Kidney epithelial cell (primary cell): ENCODE data around the gene TSHZ2. TPM values are rescaled to one million over a fixed set of nuclear protein-coding genes. Genes with fewer than 3 reads are reported as not detected.

Experiments used
- DNase-seq: peaks from one replicate; pipeline ENCODE4 v3.0.0-alpha.2; 2010; ENCODE audit warnings: low read depth
- H3K27me3 ChIP-seq: 2 replicates; pipeline ENCODE4 v1.6.0; 2011; ENCODE audit warnings: low read length; ENCODE audit not compliant: control insufficient read depth, insufficient read depth
- H3K36me3 ChIP-seq: 2 replicates; pipeline ENCODE4 v1.5.1; 2011; ENCODE audit warnings: low read length; ENCODE audit not compliant: control insufficient read depth, insufficient read depth
- H3K4me3 ChIP-seq: 2 replicates; pipeline ENCODE4 v1.5.1; 2011; ENCODE audit warnings: low read depth, mild to moderate bottlenecking, control low read depth, low read length
- total RNA-seq: library from RNA; depleted of rRNA; stranded (reverse); fragments of >200 nt; gene quantifications from 2 replicates; pipeline ENCODE4 v1.2.3, GENCODE V29; 2015
- TF ChIP-seq, protein P1 (sequence below): IDR thresholded peaks from 2 replicates; pipeline ENCODE4 v1.5.1; 2011; ENCODE audit warnings: mild to moderate bottlenecking, moderate library complexity, low read length, control low read depth, inconsistent platforms; ENCODE audit not compliant: insufficient read depth, poor library complexity, severe bottlenecking

Gene TSHZ2
- total RNA-seq, 1 donor from 2014 or later: 1.0 TPM

DNA sequence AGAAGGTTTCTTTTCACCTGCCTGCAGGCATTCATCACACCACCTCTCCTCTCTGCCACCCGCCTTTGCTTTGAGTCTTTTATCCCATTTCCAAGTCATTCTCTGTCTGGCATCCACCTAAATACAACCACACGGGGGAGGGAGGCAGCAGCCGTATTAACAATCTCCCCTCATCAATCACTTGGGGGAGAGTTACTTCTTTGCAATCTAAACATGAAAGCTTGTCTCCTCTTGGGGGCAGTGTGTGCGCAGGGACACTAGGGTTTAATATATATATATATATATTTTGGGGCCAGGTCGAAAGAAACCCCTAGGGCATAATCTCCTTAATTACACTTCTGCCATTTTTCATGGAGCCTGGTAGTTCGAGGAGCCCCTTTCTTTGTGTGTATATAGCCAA is 214.5 kb downstream of the TSHZ2 start:
- peaks cover 2% of the 10 kb centered on the region for H3K27me3 ChIP-seq
- H3K4me3 ChIP-seq: no peak overlapping the region
- TF ChIP-seq, protein P1, sequence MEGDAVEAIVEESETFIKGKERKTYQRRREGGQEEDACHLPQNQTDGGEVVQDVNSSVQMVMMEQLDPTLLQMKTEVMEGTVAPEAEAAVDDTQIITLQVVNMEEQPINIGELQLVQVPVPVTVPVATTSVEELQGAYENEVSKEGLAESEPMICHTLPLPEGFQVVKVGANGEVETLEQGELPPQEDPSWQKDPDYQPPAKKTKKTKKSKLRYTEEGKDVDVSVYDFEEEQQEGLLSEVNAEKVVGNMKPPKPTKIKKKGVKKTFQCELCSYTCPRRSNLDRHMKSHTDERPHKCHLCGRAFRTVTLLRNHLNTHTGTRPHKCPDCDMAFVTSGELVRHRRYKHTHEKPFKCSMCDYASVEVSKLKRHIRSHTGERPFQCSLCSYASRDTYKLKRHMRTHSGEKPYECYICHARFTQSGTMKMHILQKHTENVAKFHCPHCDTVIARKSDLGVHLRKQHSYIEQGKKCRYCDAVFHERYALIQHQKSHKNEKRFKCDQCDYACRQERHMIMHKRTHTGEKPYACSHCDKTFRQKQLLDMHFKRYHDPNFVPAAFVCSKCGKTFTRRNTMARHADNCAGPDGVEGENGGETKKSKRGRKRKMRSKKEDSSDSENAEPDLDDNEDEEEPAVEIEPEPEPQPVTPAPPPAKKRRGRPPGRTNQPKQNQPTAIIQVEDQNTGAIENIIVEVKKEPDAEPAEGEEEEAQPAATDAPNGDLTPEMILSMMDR: no peak
- H3K36me3 ChIP-seq: no peaks in the 10 kb centered on the region
- DNase-seq: no peak

DNA sequence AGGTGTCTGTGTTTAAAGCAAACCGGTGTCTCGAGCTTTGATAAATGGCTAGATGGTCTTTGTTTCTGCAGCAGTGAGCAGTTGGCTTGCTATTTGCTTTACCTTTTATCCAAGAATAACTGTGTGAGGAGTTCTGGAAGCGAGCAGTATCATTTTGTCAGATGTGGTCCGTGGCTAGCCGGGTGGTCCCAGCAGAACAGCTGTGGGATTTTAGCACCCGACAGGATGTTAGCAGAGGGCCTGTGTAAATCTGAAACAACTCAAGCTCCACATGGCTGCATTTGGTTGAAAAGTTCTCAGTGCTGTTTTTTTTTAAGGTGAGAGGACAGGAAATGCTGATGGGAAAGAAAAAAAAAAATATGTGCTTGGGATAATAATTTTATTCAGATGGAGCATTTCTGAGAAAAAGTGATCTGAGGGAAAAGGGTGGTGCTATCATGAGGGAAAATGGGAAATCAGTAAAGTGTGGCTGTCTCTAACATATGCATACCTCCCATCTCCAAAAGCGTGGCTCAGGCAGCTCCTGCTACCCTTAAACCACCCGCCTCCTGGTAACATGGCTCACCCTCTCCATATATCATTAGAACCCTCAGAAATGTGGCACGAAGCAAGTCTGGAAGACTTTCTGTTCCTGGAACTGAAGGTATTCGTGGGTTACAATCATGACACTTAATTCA is 215.4 kb downstream of the TSHZ2 start:
- DNase-seq: no peak
- H3K36me3 ChIP-seq: no peaks in the 10 kb centered on the region
- peaks cover 2% of the 10 kb centered on the region for H3K27me3 ChIP-seq
- TF ChIP-seq, protein P1: no peak
- no peak overlapping the region for H3K4me3 ChIP-seq

DNA sequence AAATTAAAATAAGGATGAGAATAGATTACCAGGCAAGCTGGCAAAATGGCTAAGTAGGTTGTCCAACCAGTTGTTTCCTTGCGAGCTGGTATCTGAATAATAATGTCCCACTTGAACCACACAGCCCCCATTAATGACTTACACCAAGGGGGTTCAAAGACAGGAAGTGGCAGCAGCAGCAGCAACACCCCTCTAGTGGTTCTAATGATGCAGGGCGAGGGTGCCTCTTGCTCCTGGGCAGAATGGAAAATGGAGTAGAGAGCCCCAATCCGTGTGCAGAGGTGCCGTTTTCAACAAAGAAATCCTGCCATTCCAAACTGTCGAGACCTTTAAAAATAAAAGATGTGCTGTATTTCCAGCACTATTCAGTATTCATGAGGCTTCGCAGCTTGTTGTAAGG is 218.1 kb downstream of the TSHZ2 start:
- TF ChIP-seq, protein P1: no peak
- Histone ChIP-seq H3K4me3 (no peak overlapping the region), H3K36me3 (no peaks in the 10 kb centered on the region), H3K27me3 (peaks cover 2% of the 10 kb centered on the region)
- no peak for DNase-seq

DNA sequence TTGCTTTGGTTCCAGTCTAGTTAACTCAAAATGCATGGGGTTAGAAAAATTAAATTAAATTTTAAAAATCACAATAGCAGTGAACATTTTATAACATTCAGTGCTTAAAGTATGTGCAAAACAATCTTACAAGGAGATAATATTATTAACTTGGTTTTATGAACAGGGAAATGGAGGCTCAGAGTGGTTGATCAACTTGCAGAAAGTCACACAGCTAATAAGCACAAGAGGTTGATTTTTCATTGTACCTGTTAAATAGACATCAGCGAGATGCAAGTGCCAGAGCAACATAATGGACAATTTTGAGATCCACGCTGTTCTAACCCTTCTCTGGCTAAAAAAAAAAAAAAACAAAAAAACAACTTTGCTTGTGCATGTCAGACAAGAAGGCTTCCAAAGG is 219.8 kb downstream of the TSHZ2 start:
- Histone ChIP-seq H3K4me3 (no peak overlapping the region), H3K36me3 (no peaks in the 10 kb centered on the region), H3K27me3 (peaks cover 2% of the 10 kb centered on the region)
- TF ChIP-seq, protein P1: no peak
- DNase-seq: no peak

DNA sequence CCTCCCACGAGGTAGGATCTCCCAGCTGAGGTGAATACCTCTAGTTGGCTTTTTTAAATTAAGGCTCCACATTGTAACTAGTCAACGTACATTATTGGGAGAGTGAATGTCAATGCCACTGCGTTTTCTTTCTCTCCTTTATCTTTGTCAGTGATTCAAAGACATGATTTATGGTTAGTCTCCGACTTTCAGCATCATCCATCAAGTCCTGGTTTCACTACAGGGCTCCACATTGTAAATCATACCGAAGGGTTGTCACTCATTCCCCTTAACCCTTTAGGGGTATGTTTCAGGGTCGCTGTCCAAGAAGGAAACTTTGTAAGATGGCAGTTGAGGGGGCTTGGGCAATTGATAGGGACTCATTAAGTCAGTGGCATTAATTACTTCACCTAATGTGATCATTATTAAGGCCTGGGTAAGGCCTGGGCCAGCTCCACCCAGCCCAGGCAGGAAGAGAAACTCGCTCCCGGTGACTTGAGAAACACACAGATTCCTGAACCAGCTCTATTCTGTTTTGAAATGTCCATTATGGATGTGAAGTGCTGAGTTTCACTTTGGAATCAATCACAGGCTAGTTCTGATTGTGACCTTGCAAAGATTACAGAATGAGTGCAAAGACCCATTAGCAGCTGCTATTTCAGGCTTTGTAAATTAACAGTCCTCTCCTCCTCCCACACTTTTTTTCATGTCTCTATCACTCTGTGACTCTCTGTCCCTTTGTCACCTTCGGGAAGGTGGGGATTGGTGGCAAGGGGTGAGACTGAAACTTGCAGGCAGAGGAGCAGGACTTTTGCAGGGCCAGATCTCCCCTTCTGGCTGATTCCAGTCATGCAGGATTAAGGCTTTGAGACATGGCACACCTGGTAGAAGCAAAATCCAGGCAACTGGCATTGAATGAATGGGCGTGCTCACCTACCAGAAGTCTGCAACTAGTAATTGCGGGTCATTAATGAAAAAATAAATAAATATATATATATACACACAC is 222.4 kb downstream of the TSHZ2 start:
- no peak for DNase-seq
- TF ChIP-seq, protein P1: no peak
- H3K27me3 ChIP-seq: peaks cover 2% of the 10 kb centered on the region
- H3K36me3 ChIP-seq: no peaks in the 10 kb centered on the region
- no peak overlapping the region for H3K4me3 ChIP-seq
